ENCODE results near the gene MED13.

GRCh38 chr17:61968757-61969156 lies 96.3 kb downstream of the MED13 start:
- TF ChIP-seq CTCF (IDR thresholded peaks at IDR 0.05 in 2 of 3, conservative IDR thresholded peaks at IDR 0.05 in 1 of 3; ENCODE audit: borderline replicate concordance in 1 of 3, insufficient read depth in 1 of 3, low read depth in 2 of 3, low read length in 2 of 3) (no peak), ZFX (IDR thresholded peaks at IDR 0.05) (no peak), POLR2AphosphoS5 (IDR thresholded peaks at IDR 0.05; ENCODE audit: low read depth, low read length) (no peak), SIN3A (IDR thresholded peaks at IDR 0.05; ENCODE audit: low read depth) (no peak), EZH2 (IDR thresholded peaks at IDR 0.05) (no peak), SP1 (IDR thresholded peaks at IDR 0.05; ENCODE audit: low read depth) (no peak), MAX (IDR thresholded peaks at IDR 0.05) (no peak), SRF (IDR thresholded peaks at IDR 0.05; ENCODE audit: low read depth) (no peak), POLR2A (IDR thresholded peaks at IDR 0.05; ENCODE audit: borderline replicate concordance, extremely low read depth, insufficient read depth, insufficient read length) (no peak), TCF7L2 (IDR thresholded peaks at IDR 0.05; ENCODE audit: borderline replicate concordance, extremely low read depth, insufficient read depth, insufficient read length) (no peak), CEBPB (IDR thresholded peaks at IDR 0.05; ENCODE audit: low read depth) (no peak)

Data from HCT116 (cell line).